Measurements from ENCODE around the gene SYN1.

Gene SYN1

DNA sequence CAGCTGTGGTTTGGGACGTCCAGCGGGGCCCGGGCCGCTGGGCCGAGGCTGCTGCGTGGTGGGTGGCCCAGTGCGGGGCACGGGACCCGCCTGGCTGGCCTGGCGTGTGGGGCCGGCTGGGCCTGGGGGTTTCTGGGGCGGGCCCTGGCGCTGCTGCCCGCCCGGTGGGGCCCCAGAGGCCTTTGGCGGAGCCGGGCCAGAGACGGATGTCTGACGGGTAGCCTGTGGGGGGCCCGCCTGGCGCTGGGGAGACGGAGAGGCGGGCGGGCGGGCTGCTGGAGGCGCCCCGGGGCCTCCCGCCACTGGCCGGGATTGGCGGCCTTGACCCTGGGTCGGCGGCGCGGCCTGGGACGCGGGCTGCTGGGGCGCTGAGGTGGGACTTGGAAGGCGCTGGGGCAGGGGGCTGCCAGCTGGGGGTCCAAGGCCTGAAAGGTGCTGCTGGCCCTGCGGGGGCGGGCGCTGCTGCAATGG, 45.5 kb downstream of the SYN1 start:
- no peak for DNase-seq (ENCODE audit: low read depth)
- TF ChIP-seq, protein P1, sequence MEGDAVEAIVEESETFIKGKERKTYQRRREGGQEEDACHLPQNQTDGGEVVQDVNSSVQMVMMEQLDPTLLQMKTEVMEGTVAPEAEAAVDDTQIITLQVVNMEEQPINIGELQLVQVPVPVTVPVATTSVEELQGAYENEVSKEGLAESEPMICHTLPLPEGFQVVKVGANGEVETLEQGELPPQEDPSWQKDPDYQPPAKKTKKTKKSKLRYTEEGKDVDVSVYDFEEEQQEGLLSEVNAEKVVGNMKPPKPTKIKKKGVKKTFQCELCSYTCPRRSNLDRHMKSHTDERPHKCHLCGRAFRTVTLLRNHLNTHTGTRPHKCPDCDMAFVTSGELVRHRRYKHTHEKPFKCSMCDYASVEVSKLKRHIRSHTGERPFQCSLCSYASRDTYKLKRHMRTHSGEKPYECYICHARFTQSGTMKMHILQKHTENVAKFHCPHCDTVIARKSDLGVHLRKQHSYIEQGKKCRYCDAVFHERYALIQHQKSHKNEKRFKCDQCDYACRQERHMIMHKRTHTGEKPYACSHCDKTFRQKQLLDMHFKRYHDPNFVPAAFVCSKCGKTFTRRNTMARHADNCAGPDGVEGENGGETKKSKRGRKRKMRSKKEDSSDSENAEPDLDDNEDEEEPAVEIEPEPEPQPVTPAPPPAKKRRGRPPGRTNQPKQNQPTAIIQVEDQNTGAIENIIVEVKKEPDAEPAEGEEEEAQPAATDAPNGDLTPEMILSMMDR (IDR thresholded peaks at IDR 0.05; ENCODE audit: low read depth, low read length, missing control alignments), result no peak
- no peak overlapping the region for H3K4me3 ChIP-seq (ENCODE audit: low read depth, low read length)

DNA sequence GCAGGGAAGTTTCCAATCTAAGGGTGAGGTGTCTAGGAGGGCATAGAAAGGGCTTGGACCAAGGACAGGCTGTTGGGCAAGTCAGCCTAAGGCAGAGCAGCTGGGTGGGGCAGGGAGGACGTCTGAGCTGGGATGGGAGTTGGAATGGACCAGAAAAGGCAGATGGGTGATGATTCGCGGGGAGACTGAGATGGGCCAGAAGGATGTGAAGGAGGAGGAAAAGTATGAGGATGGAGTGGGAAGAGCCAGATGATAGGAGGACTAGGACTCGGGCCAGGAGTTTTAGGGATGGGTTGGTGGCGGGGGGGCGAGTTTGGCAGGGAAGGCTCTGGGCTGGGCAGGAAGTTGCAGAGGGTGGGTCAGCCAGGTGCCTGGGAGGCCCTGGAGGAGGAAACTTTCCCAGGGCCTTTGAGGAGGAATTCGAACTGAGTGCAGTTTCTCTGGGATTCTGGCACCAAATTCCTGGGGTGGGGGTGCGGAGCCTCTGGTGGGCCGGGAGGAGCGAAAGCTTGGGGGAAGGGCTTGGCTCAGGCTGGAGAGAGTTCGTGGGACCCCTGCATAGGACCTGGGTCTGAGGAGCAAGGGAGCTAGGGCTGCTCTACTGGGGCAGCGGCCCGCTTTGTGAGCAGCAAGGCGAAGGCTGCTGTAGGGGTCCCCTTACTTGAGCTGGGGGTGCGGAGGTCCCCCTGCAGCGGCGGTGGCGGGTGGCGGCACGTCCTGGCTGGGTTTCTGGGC, 46.1 kb downstream of the SYN1 start:
- no peak overlapping the region for H3K4me3 ChIP-seq (ENCODE audit: low read depth, low read length)
- TF ChIP-seq, protein P1 (IDR thresholded peaks at IDR 0.05; ENCODE audit: low read depth, low read length, missing control alignments), result no peak
- DNase-seq (ENCODE audit: low read depth), result no peak

DNA sequence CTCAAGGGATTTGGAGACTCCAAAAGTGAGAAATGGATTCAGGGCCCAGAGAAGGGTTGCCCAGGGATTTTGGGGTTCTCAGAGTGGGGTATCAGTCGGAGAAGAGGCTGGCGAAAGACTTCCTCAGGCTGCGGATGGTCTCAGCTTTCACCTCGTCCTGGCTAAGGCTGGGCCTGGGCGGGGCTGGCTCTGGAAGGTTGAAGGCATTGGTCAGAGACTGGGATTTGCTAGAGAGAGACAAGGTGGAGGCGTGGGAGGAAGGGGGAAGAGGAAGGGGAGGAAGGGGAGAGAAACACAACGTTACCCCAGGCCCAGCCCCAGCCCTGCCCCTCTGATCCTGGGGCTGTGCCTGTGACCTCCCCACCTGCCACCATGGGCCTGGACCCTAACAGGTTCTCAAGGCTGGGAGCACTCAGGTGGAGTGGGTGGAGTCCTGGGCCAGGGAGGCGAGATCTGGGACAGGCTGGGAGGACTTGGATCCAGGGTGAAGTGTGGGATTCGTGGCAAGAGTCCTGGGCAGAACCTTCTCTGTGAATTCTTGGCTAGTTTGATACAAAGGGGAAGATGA, 46.8 kb downstream of the SYN1 start:
- no peak for DNase-seq (ENCODE audit: low read depth)
- H3K4me3 ChIP-seq (ENCODE audit: low read depth, low read length), result no peak overlapping the region
- TF ChIP-seq, protein P1 (IDR thresholded peaks at IDR 0.05; ENCODE audit: low read depth, low read length, missing control alignments), result no peak

DNA sequence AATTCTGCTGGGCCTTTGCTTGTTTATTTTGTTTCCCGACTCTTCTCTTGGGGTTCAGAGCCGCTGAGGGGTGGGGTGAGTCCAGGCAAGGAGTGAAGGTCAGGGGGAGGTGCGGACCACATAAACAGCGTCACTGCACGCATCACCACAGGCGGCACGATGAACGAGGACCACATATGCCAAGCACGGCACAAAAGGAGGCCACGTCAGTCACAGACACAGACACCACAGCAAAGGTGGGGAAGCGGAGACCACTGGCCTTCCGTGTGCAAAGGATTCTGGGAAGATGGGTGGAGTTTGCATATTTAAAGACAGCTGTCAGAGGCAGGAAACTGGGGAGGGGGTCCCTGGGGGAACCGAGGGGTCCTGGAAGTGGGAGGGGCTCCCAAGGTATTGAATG, 47.8 kb downstream of the SYN1 start:
- no peak for DNase-seq (ENCODE audit: low read depth)
- H3K4me3 ChIP-seq (ENCODE audit: low read depth, low read length), result no peak overlapping the region
- TF ChIP-seq, protein P1 (IDR thresholded peaks at IDR 0.05; ENCODE audit: low read depth, low read length, missing control alignments), result no peak

DNA sequence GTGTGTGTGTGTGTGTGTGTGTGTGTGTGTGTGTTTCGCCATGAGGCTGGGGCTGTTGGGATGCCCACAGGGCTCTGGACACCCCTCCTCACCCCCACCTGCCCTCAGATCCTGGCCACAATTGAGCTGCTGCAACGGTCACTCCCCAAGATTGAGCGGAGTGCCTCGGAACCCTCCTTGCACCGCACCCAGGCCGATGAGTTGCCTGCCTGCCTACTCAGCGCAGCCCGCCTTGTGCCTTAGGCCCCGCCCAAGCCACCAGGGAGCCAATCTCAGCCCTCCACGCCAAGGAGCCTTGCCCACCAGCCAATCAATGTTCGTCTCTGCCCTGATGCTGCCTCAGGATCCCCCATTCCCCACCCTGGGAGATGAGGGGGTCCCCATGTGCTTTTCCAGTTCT, 48.4 kb downstream of the SYN1 start:
- H3K4me3 ChIP-seq (ENCODE audit: low read depth, low read length), result no peak overlapping the region
- TF ChIP-seq, protein P1 (IDR thresholded peaks at IDR 0.05; ENCODE audit: low read depth, low read length, missing control alignments), result no peak
- DNase-seq (ENCODE audit: low read depth), result no peak

DNA sequence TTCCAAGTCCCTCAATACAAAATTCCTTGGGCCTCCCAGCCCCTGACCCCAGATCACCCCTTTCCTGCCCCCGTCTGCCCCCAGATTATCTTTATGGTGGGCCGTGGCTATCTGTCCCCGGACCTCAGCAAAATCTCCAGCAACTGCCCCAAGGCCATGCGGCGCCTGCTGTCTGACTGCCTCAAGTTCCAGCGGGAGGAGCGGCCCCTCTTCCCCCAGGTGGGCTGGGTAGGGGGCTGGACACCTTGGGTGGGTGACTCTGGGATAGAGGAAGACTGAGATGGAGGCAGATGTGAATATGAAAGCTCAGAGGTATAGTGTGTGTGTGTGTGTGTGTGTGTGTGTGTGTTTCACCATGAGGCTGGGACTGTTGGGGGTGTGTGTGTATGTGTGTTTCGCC, 48.9 kb downstream of the SYN1 start:
- H3K4me3 ChIP-seq (ENCODE audit: low read depth, low read length), result no peak overlapping the region
- TF ChIP-seq, protein P1 (IDR thresholded peaks at IDR 0.05; ENCODE audit: low read depth, low read length, missing control alignments), result no peak
- DNase-seq (ENCODE audit: low read depth), result no peak

Data from GM12864 (cell line).